Nephron progenitor cell (in vitro differentiated cells): ENCODE data around the gene PRPH.

ENCODE experiments used
- DNase-seq: peaks from one replicate; pipeline ENCODE4 v3.0.0; 2021
- H3K27ac Mint-ChIP-seq: 2 replicates; pipeline ENCODE4 v1.8.0; 2021; ENCODE audit warnings: mild to moderate bottlenecking, moderate library complexity, mixed read lengths
- H3K27me3 Mint-ChIP-seq: 2 replicates; pipeline ENCODE4 v1.8.0; 2021; ENCODE audit warnings: mild to moderate bottlenecking, low read depth, mixed read lengths; ENCODE audit not compliant: poor library complexity
- H3K36me3 Mint-ChIP-seq: 2 replicates; pipeline ENCODE4 v1.8.0; 2021; ENCODE audit warnings: low read depth, mixed read lengths
- H3K4me1 Mint-ChIP-seq: 2 replicates; pipeline ENCODE4 v1.8.0; 2021; ENCODE audit warnings: mixed read lengths
- H3K4me3 Mint-ChIP-seq: 2 replicates; pipeline ENCODE4 v1.8.0; 2021; ENCODE audit warnings: mild to moderate bottlenecking, moderate library complexity, mixed read lengths
- H3K9me3 Mint-ChIP-seq: 2 replicates; pipeline ENCODE4 v1.8.0; 2021; ENCODE audit warnings: mild to moderate bottlenecking, moderate library complexity, mixed read lengths
- TF ChIP-seq, protein P1 (sequence below): fragments of 200-600 bp; sonication (generic); IDR thresholded peaks from 2 replicates; pipeline ENCODE4 v1.5.0; 2021; ENCODE audit warnings: antibody characterized with exemption

Gene PRPH

DNA sequence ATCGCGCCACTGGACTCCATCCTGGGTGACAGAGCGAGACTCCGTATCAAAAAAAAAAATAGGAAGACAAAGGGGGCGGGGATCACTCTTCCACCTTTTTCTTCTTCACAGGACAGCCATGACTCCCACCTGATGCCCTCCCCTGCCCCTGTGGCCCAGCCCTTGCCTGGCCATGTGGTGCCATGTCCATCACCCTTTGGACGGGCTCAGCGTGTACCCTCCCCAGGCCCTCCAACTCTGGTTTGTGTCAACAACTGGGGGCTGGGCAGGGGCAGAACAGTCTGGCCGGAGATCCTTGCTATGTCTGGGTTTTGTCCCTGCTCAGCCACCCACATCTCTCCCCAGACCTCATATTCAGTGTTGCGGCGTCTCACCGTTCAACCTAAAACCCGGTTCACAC is 33.9 kb downstream of the PRPH start:
- no peak for DNase-seq
- TF ChIP-seq, protein P1, sequence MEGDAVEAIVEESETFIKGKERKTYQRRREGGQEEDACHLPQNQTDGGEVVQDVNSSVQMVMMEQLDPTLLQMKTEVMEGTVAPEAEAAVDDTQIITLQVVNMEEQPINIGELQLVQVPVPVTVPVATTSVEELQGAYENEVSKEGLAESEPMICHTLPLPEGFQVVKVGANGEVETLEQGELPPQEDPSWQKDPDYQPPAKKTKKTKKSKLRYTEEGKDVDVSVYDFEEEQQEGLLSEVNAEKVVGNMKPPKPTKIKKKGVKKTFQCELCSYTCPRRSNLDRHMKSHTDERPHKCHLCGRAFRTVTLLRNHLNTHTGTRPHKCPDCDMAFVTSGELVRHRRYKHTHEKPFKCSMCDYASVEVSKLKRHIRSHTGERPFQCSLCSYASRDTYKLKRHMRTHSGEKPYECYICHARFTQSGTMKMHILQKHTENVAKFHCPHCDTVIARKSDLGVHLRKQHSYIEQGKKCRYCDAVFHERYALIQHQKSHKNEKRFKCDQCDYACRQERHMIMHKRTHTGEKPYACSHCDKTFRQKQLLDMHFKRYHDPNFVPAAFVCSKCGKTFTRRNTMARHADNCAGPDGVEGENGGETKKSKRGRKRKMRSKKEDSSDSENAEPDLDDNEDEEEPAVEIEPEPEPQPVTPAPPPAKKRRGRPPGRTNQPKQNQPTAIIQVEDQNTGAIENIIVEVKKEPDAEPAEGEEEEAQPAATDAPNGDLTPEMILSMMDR = no peak
- peaks cover 36% of the 10 kb centered on the region for H3K36me3 Mint-ChIP-seq
- peaks cover 24% of the 10 kb centered on the region for H3K27me3 Mint-ChIP-seq
- H3K9me3 Mint-ChIP-seq = no peaks in the 10 kb centered on the region
- no peak overlapping the region for H3K4me3 Mint-ChIP-seq
- peaks cover 19% of the 10 kb centered on the region for H3K4me1 Mint-ChIP-seq
- no peak overlapping the region for H3K27ac Mint-ChIP-seq

DNA sequence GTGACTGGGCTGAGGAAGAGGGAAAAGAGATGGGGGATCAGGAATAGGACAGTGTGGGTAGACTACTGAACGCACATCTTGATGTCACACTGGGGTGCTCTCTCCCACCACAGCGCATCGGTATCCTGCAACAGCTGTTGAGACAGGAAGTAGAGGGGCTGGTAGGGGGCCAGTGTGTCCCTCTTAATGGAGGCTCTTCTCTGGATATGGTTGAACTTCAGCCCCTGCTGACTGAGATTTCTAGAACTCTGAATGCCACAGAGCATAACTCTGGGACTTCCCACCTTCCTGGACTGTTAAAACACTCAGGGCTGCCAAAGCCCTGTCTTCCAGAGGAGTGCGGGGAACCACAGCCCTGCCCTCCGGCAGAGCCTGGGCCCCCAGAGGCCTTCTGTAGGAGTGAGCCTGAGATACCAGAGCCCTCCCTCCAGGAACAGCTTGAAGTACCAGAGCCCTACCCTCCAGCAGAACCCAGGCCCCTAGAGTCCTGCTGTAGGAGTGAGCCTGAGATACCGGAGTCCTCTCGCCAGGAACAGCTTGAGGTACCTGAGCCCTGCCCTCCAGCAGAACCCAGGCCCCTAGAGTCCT is 35.2 kb downstream of the PRPH start:
- Mint-ChIP-seq H3K9me3 (no peaks in the 10 kb centered on the region), H3K4me1 (peaks cover 12% of the 10 kb centered on the region), H3K36me3 (peaks cover 36% of the 10 kb centered on the region), H3K27ac (no peak overlapping the region), H3K27me3 (peaks cover 37% of the 10 kb centered on the region), H3K4me3 (no peak overlapping the region)
- TF ChIP-seq, protein P1 = no peak
- DNase-seq = no peak

DNA sequence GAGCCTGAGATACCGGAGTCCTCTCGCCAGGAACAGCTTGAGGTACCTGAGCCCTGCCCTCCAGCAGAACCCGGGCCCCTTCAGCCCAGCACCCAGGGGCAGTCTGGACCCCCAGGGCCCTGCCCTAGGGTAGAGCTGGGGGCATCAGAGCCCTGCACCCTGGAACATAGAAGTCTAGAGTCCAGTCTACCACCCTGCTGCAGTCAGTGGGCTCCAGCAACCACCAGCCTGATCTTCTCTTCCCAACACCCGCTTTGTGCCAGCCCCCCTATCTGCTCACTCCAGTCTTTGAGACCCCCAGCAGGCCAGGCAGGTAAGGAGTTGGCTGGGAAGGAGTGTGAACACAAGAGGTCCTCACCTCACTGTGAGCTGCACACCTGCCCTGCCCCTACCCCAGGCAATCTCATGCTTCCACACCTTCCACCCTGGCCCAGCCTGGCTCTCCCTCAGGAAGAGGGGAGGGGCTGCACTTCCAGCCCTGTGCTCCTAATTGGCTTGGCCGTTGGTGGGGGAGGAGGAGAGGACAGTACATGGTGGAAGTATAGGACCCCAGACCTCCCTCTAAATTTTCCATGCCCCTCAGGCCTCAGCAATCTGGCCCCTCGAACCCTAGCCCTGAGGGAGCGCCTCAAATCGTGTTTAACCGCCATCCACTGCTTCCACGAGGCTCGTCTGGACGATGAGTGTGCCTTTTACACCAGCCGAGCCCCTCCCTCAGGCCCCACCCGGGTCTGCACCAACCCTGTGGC is 35.9 kb downstream of the PRPH start:
- H3K4me3 Mint-ChIP-seq = no peak overlapping the region
- no peaks in the 10 kb centered on the region for H3K9me3 Mint-ChIP-seq
- H3K4me1 Mint-ChIP-seq = peaks cover 12% of the 10 kb centered on the region
- TF ChIP-seq, protein P1 = no peak
- peaks cover 35% of the 10 kb centered on the region for H3K36me3 Mint-ChIP-seq
- no peak for DNase-seq
- H3K27me3 Mint-ChIP-seq = peaks cover 44% of the 10 kb centered on the region
- H3K27ac Mint-ChIP-seq = no peak overlapping the region

DNA sequence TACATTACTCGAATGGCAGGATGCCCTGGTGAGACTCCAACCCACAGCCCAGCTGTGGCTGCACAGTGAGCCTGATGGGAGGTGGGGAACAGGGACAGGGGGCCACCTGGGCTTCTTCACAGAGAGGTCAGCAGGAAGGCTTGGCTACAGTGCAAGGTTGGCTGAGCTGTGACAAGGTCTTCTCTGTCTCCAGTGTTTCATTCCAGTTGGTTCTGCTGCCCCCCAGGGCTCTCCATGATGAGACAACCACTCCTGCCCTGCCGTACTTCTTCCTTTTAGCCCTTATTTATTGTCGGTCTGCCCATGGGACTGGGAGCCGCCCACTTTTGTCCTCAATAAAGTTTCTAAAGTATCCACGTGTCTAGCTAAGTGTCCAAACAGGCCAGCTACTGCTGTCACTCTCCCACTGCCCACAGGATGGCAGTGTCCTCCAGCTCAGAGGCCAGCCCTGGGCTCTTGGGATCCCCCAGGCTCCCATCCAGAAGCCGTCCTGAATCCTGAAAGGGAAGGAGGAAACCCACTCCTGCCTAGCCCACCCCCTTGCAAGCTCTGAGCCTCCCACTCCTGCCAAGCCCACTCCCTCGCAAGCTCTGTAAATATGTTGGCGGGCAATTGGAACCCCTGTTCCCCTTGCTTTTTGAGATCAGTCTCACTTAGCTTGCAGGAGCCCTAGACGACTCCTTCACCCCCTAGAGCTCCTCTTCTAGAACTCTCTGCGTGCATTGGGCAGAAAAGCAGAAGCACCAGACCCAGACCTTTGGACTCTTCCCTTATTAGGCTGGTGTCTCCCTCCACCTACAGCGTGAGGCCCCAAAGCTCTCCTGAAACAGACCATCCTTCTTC is 36.7 kb downstream of the PRPH start:
- Mint-ChIP-seq H3K27me3 (peaks cover 49% of the 10 kb centered on the region), H3K4me3 (no peak overlapping the region), H3K4me1 (peaks cover 12% of the 10 kb centered on the region), H3K9me3 (no peaks in the 10 kb centered on the region), H3K36me3 (peaks cover 31% of the 10 kb centered on the region), H3K27ac (no peak overlapping the region)
- TF ChIP-seq, protein P1 = peak; percentile 73
- DNase-seq = peak; percentile 75

DNA sequence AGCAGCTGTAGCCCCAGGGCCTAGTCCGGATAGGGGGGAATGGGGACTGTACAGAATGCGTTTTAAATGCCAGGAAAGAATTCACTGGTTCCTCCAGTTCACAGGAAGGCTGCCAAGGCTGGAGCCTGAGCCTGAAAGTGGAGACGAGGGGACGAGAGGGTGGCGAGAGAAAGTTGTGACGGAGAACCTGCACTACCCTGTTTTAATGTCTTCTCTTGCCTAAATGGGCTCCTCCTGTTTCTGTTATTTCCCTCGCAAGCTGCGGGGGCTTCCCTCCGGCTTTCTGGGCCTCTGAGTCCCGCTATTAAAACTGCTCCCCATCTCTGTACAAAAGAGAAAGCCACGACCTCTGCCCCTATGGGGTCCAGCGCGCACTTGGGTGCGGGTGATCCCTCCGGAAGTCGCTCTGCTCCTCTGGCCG is 37.5 kb downstream of the PRPH start:
- DNase-seq = no peak
- no peak overlapping the region for H3K27ac Mint-ChIP-seq
- peaks cover 58% of the 10 kb centered on the region for H3K27me3 Mint-ChIP-seq
- H3K4me1 Mint-ChIP-seq = peaks cover 16% of the 10 kb centered on the region
- no peak overlapping the region for H3K4me3 Mint-ChIP-seq
- H3K9me3 Mint-ChIP-seq = no peaks in the 10 kb centered on the region
- peaks cover 24% of the 10 kb centered on the region for H3K36me3 Mint-ChIP-seq
- TF ChIP-seq, protein P1 = no peak
